Testis (tissue), 2 donors: ENCODE results near the gene SERINC2.

Experiments used
- CTCF ChIP-seq, 3 experiments: fragments of 450-650 bp in 2 of 3; fragments of 200-600 bp in 1 of 3; sonication (generic) in 1 of 3; IDR thresholded peaks; one replicate each; pipeline ENCODE4 v1.5.1; 2016 to 2019; ENCODE audit warnings: antibody characterized with exemption in 3 of 3, mild to moderate bottlenecking in 2 of 3, moderate library complexity in 1 of 3
- POLR2A ChIP-seq: fragments of 450-650 bp; IDR thresholded peaks from one replicate; pipeline ENCODE4 v1.6.1; 2017; ENCODE audit warnings: antibody characterized with exemption, mild to moderate bottlenecking, moderate library complexity

GRCh38 chr1:31387612-31388011 is 25.4 kb upstream of the SERINC2 start:
- TF ChIP-seq CTCF (IDR thresholded peaks at IDR 0.05) (no peak), POLR2A (no peak)
